Measurements from ENCODE around the gene NEK4. TPM values are rescaled to one million over a fixed set of nuclear protein-coding genes. Genes with fewer than 3 reads are reported as not detected.

Gene NEK4
- polyA plus RNA-seq, 3 donors from 2014 or later: 0.77 to 10.1 (median 5.1) TPM

Other genes starting within 250 kb of the NEK4 start
- gene NT5DC2, start 237.1 kb downstream of the NEK4 start, polyA plus RNA-seq: under 1 TPM in 2 of 3 donors, not detected in 1; 0.26 to 0.53 TPM
- 10 to 100 TPM; 11.7 to 27.2 (median 13.9) TPM for gene UQCC5, start 234.3 kb downstream of the NEK4 start, polyA plus RNA-seq
- 100 to 1,000 TPM in 1 of 3 donors, 10 to 100 TPM in 2; 52.4 to 116 (median 66.4) TPM for gene PBRM1, start 85.0 kb downstream of the NEK4 start, polyA plus RNA-seq
- gene GNL3, start 84.9 kb downstream of the NEK4 start, polyA plus RNA-seq: 10 to 100 TPM; 27.4 to 43.3 (median 28.0) TPM
- 10 to 100 TPM; 72.7 to 81.9 (median 73.5) TPM for gene GLT8D1, start 65.1 kb downstream of the NEK4 start, polyA plus RNA-seq
- gene SPCS1, start 64.8 kb downstream of the NEK4 start, polyA plus RNA-seq: 100 to 1,000 TPM; 261 to 411 (median 304) TPM
- not detected for gene ITIH1, start 6.7 kb upstream of the NEK4 start, polyA plus RNA-seq
- gene ITIH3, start 23.9 kb upstream of the NEK4 start, polyA plus RNA-seq: not detected
- under 1 TPM in 1 of 3 donors, not detected in 2; 0.71 TPM for gene ITIH4, start 59.7 kb upstream of the NEK4 start, polyA plus RNA-seq
- gene MUSTN1, start 64.1 kb upstream of the NEK4 start, polyA plus RNA-seq: not detected
- 10 to 100 TPM in 1 of 3 donors, 1 to 10 TPM in 2; 3.3 to 11.0 (median 8.2) TPM for gene STIMATE, start 126.6 kb upstream of the NEK4 start, polyA plus RNA-seq